ENCODE measurements around the gene CMA1. TPM values are rescaled to one million over a fixed set of nuclear protein-coding genes. Genes with fewer than 3 reads are reported as not detected.

The CMA1 gene
- total RNA-seq, 6 experiments from 2014 or later, result not detected

DNA sequence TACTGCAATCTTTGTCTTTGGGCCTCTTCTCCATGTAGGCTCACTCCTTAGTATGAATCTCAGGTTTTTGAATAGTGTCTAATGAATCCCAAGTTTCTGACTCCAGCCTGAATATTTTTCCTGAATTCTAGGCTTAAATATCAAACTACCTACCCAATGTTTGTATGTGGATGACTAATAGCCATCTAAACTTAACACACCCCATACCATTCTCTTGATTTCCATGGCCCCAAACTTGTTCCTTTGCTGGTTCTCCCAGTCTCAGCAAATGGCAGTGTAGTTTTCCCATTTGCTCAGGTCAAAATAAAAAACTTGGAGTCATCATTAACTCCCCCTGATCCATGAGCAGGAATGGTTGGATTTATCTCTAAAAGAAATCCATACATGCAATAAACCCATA, 46.7 kb downstream of the CMA1 start:
- no peak overlapping the region for H3K27ac ChIP-seq
- ATAC-seq, result no peak
- H3K27me3 ChIP-seq, result no peaks in the 10 kb centered on the region
- H3K4me3 ChIP-seq, result no peak overlapping the region
- H3K4me1 ChIP-seq, result no peaks in the 10 kb centered on the region
- no peak for TF ChIP-seq POLR2A (IDR thresholded peaks at IDR 0.05)
- TF ChIP-seq, protein P1, sequence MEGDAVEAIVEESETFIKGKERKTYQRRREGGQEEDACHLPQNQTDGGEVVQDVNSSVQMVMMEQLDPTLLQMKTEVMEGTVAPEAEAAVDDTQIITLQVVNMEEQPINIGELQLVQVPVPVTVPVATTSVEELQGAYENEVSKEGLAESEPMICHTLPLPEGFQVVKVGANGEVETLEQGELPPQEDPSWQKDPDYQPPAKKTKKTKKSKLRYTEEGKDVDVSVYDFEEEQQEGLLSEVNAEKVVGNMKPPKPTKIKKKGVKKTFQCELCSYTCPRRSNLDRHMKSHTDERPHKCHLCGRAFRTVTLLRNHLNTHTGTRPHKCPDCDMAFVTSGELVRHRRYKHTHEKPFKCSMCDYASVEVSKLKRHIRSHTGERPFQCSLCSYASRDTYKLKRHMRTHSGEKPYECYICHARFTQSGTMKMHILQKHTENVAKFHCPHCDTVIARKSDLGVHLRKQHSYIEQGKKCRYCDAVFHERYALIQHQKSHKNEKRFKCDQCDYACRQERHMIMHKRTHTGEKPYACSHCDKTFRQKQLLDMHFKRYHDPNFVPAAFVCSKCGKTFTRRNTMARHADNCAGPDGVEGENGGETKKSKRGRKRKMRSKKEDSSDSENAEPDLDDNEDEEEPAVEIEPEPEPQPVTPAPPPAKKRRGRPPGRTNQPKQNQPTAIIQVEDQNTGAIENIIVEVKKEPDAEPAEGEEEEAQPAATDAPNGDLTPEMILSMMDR (IDR thresholded peaks at IDR 0.05), result no peak
- DNase-seq, result no peak
- no peaks in the 10 kb centered on the region for H3K9me3 ChIP-seq
- intact Hi-C loops (cut with DNase I), result no loop called here
- H3K36me3 ChIP-seq, result no peaks in the 10 kb centered on the region

- ATAC-seq (no peak), DNase-seq (no peak)
- Histone ChIP-seq H3K4me1 (no peaks in the 10 kb centered on the region), H3K36me3 (no peaks in the 10 kb centered on the region), H3K27me3 (no peaks in the 10 kb centered on the region), H3K27ac (no peak overlapping the region), H3K4me3 (no peak overlapping the region), H3K9me3 (no peaks in the 10 kb centered on the region)
- WGBS (ENCODE audit: insufficient coverage, low coverage, low lambda C conversion rate, missing lambda C conversion rate), result 95% methylated on average over 3 of the region's 3 CpGs
- intact Hi-C loops (cut with DNase I), result no loop called here
- TF ChIP-seq, protein P1 (IDR thresholded peaks at IDR 0.05), result no peak
- no peak for TF ChIP-seq POLR2A (IDR thresholded peaks at IDR 0.05)
Observed at GRCh38 chr14:24459331-24459730, 48.7 kb downstream of the CMA1 start.

DNA sequence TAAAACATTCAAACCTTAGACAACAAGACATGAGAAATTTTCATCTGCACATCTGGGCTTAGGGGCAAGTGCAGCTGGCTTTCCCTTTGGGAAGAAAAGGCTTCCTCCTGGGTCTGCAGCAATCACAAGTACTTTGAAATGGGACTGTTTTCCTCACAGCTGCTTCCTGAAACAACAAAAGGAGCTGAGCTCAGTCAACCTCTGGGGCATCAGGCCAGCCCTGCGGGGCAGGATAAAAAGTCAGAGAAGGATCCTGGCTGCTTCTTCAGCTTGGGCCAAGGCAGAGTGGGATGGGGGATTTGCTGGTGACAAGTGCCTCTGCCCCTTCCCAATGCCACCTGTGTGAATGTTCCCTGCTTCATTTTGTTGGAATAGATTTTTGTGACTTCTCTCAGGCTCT, 49.3 kb downstream of the CMA1 start:
- DNase-seq (no peak), ATAC-seq (peak in 1 of 4 donors; percentile 19)
- Histone ChIP-seq H3K4me3 (no peak overlapping the region), H3K27ac (no peak overlapping the region), H3K4me1 (no peaks in the 10 kb centered on the region), H3K9me3 (no peaks in the 10 kb centered on the region), H3K27me3 (no peaks in the 10 kb centered on the region), H3K36me3 (no peaks in the 10 kb centered on the region)
- TF ChIP-seq POLR2A (IDR thresholded peaks at IDR 0.05), result no peak
- TF ChIP-seq, protein P1 (IDR thresholded peaks at IDR 0.05), result no peak
- intact Hi-C loops (cut with DNase I), result no loop called here
- WGBS (ENCODE audit: insufficient coverage, low coverage, low lambda C conversion rate, missing lambda C conversion rate), result no CpG with 5 or more reads among the region's 1 CpG

DNA sequence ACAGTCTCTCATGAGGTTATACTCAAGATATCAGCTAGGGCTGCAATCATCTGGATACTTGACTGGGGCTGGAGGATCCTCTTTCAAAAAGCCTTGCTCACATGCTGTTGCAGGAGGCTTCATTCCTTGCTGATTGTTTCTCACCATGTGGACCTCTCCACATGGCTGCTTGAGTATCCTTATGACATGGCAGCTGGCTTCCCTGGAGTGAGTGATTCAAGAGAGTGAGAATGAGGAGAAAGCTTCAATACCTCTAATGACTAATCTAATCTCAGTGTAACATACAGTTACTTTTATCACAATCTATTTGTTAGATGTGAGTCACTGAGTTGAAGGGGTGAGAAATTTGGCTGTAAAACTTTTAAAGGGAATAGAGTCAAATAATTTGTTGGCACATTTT, 51.1 kb downstream of the CMA1 start:
- intact Hi-C loops (cut with DNase I), result no loop called here
- TF ChIP-seq, protein P1 (IDR thresholded peaks at IDR 0.05), result no peak
- TF ChIP-seq POLR2A (IDR thresholded peaks at IDR 0.05), result no peak

More for the DNA sequence above, 51.1 kb downstream of the CMA1 start:
- no peaks in the 10 kb centered on the region for H3K4me1 ChIP-seq
- H3K9me3 ChIP-seq, result no peaks in the 10 kb centered on the region
- no peak overlapping the region for H3K4me3 ChIP-seq
- H3K36me3 ChIP-seq, result no peaks in the 10 kb centered on the region
- H3K27me3 ChIP-seq, result no peaks in the 10 kb centered on the region
- DNase-seq (no peak), ATAC-seq (no peak)
- H3K27ac ChIP-seq, result no peak overlapping the region

Other genes starting within 250 kb of the CMA1 start
- 1 to 10 TPM in 2 of 6 experiments, under 1 TPM in 4; 0.37 to 1.9 (median 0.77) TPM for gene TGM1, start 245.1 kb downstream of the CMA1 start, total RNA-seq
- 10 to 100 TPM; 11.5 to 28.3 (median 15.2) TPM for gene RABGGTA, start 236.7 kb downstream of the CMA1 start, total RNA-seq
- gene DHRS1, start 208.5 kb downstream of the CMA1 start, total RNA-seq, result 10 to 100 TPM; 49.1 to 89.3 (median 60.1) TPM
- 10 to 100 TPM in 4 of 6 experiments, 1 to 10 TPM in 2; 8.2 to 15.3 (median 11.4) TPM for gene NOP9, start 208.4 kb downstream of the CMA1 start, total RNA-seq
- 100 to 1,000 TPM; 118 to 219 (median 196) TPM for gene CIDEB, start 200.3 kb downstream of the CMA1 start, total RNA-seq
- 1 to 10 TPM; 1.8 to 5.8 (median 3.5) TPM for gene LTB4R2, start 198.1 kb downstream of the CMA1 start, total RNA-seq
- 1 to 10 TPM; 2.7 to 5.5 (median 3.9) TPM for gene LTB4R, start 196.8 kb downstream of the CMA1 start, total RNA-seq
- 1 to 10 TPM; 2.3 to 7.2 (median 3.9) TPM for gene ADCY4, start 173.2 kb downstream of the CMA1 start, total RNA-seq
- 1 to 10 TPM in 2 of 6 experiments, under 1 TPM in 4; 0.70 to 1.6 (median 0.90) TPM for gene RIPK3, start 168.3 kb downstream of the CMA1 start, total RNA-seq
- 1 to 10 TPM; 1.0 to 3.7 (median 2.0) TPM for gene NFATC4, start 140.1 kb downstream of the CMA1 start, total RNA-seq
- 1 to 10 TPM; 1.8 to 6.1 (median 2.7) TPM for gene NYNRIN, start 109.3 kb downstream of the CMA1 start, total RNA-seq
- gene CBLN3, start 78.6 kb downstream of the CMA1 start, total RNA-seq, result 1 to 10 TPM in 4 of 6 experiments, under 1 TPM in 2; 0.74 to 1.8 (median 1.2) TPM
- 10 to 100 TPM; 19.6 to 24.9 (median 21.4) TPM for gene KHNYN, start 78.3 kb downstream of the CMA1 start, total RNA-seq
- gene SDR39U1, start 65.5 kb downstream of the CMA1 start, total RNA-seq, result 10 to 100 TPM; 24.9 to 32.8 (median 28.3) TPM
- gene CTSG, start 68.0 kb upstream of the CMA1 start, total RNA-seq, result 1 to 10 TPM in 2 of 6 experiments, not detected in 4; 1.8 to 2.5 TPM
- under 1 TPM in 5 of 6 experiments, not detected in 1; 0.44 to 0.93 (median 0.48) TPM for gene GZMH, start 101.4 kb upstream of the CMA1 start, total RNA-seq
- gene GZMB, start 125.9 kb upstream of the CMA1 start, total RNA-seq, result under 1 TPM in 4 of 6 experiments, not detected in 2; 0.66 to 0.88 (median 0.78) TPM